ENCODE data around the gene CFAP74.

GRCh38 chr1:2052054-2052679, 48.6 kb upstream of the CFAP74 start:
- TF ChIP-seq SMC3 (conservative IDR thresholded peaks at IDR 0.05; ENCODE audit: poor library complexity) (no peak), CTCF (IDR thresholded peaks at IDR 0.05; ENCODE audit: poor library complexity, severe bottlenecking) (no peak), POLR2AphosphoS5 (IDR thresholded peaks at IDR 0.05) (no peak), RAD21 (conservative IDR thresholded peaks at IDR 0.05) (no peak), EZH2 (IDR thresholded peaks at IDR 0.05; ENCODE audit: borderline replicate concordance, insufficient read depth, low read length, poor library complexity, severe bottlenecking) (no peak), TAF1 (IDR thresholded peaks at IDR 0.05; ENCODE audit: low read depth) (no peak), EP300 (conservative IDR thresholded peaks at IDR 0.05; ENCODE audit: poor library complexity, severe bottlenecking) (no peak), REST (IDR thresholded peaks at IDR 0.05; ENCODE audit: borderline replicate concordance) (no peak), MXI1 (conservative IDR thresholded peaks at IDR 0.05; ENCODE audit: poor library complexity, severe bottlenecking) (no peak)

Data from neural cell (in vitro differentiated cells).